Ecto neural progenitor cell (in vitro differentiated cells): ENCODE measurements around the gene TMEM108.

Experiments
- DNase-seq: peaks from one replicate; pipeline ENCODE4 v3.0.0-alpha.2; 2018; ENCODE audit warnings: low spot score

Gene TMEM108

DNA sequence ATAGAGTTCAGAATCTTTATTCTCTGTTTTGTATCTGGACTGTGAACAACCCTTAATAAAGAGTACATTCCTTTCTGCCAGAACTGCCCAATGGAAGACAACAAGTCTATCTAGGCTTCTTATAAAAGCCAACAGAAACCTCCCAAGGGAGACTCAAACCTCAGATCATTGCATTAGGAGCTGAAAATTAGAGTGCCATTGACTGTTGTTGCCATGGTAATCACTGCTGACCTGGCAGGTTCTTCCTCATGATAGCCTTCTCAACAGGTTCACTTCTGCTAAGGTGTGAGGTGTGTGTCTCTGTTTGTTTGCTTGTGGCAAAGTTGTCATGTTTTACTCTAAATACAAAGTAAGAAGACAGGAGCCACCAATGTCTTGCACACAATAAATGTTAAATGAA, 79.2 kb downstream of the TMEM108 start:
- DNase-seq, result no peak

DNA sequence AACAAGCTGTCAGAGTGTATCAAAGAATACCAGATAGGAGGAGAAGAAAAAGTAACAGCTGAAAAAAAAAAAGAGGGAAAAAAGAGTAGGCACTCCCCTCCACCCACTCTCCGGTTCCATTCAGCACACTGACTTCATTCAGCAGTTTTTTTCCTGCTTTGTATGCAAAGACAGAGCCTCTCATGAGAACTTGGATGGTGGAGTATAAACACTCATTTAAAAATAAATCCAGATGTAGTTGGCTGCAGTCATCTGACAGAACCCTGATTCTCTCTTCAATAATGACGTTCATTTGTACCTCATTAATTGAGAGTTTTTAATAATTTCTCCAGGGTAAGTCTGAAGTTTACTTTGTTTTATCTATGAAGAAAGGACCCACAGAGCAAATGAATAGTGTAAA, 81.0 kb downstream of the TMEM108 start:
- DNase-seq, result no peak

DNA sequence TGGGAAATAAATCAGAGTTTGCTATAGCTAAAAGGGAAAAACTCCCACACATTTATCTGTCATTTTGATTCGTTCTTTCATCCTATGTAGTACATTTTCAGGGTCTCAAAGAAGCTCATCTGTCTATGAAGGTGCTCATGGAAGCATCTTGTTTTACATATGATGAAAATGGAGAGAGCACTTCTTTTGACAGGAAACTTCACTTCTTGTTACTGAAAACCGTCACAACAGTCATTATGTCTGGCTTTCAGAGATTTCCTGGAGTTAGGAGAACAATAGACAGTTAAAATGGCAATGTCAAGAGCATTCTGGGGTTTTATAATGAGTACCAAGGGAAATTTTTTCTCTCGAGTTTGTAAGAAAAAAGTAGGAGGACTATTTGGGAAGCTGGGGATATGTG, 83.3 kb downstream of the TMEM108 start:
- no peak for DNase-seq

DNA sequence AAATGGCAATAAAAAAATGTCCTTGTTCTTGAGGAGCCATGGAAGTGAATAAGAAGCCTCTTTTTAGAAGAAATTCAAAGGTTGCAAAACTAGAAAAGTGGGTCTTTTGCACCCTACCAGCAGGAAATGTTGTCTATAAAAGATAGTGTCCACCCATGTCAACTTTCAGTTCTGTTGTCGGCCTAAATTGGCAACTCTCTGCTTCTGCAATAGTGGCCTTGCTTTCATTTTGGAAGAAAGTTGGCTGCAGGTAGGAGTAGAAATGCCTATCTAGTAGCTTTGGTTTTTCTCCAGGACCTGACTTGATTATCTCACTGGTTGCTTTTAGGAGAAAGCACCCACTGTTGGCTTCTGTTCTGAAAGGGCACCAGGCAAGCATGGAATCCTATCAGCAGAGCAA, 85.4 kb downstream of the TMEM108 start:
- no peak for DNase-seq

DNA sequence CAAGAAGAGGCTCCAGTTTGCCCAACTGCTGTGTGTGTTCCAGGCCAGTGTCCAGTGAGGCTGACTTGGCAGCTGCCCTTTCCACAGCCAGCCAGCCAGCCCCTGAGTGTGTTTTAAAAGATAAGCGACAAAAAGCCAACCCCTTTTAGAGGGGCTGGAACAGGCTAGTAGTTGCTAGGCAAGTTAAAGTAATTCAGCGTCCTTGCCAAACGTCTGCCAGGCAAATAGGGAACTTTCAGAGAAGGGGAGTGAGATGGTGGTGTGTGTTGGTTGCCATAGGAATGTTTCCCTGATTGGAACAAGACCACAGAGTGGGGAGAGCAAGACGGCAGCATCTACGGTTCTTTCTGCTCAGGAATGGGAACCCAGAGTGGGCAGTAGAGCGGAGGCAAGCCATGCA, 86.3 kb downstream of the TMEM108 start:
- DNase-seq, result no peak

DNA sequence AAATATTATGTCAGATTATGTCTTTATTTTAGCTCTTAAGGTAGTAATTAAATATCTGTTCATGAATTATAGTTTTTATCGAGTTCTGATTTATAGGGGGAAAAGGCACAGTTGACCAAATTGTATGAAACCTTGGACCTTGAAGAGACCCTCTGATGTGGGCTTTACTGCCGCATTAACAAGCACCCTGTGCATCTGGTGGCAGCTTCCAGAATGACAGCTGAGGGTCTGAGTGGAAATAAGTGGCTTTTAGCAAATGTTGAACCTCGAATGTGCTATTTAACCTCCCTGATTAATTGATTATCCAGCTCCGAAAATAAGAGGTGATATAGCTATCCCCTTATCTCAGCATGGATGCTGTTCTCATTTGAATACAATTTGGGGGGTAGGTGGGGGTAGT, 87.0 kb downstream of the TMEM108 start:
- no peak for DNase-seq

DNA sequence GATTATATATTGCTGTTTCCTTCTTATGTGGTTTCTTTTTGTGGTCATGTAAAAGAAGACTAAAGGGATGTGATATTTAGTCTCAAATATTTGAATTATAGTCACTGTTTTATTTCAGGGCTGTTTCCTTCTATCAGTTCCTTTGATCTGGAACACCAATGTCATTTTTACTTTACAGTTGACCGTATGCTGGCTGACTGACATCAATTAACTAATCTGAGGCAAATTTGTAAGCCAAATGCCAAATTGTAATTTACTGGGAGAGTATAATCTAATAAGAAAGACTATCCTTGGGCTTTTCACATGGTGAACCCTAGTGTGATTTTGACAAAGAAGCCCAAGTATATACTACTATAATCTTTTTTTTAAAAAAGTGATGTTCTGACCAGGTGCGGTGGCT, 87.6 kb downstream of the TMEM108 start:
- DNase-seq, result no peak

DNA sequence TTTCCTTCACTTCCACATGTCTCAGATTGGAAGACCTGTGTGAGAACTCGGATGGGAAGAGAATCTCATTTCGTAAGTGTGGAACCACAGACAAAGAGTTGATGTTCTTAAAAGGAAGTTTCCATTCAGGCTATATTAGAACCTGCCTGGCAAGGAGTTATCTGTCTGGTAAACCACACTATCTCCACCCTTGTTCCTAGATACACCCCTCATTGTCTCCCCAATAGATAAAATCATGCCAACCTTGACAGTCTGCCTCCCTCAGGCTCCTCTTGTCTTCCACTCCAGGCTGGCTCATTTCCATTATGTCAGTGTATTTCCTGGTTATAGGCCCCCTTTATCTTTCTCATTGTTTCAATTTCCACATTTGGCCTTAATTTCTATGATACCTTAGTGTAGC, 89.2 kb downstream of the TMEM108 start:
- no peak for DNase-seq

DNA sequence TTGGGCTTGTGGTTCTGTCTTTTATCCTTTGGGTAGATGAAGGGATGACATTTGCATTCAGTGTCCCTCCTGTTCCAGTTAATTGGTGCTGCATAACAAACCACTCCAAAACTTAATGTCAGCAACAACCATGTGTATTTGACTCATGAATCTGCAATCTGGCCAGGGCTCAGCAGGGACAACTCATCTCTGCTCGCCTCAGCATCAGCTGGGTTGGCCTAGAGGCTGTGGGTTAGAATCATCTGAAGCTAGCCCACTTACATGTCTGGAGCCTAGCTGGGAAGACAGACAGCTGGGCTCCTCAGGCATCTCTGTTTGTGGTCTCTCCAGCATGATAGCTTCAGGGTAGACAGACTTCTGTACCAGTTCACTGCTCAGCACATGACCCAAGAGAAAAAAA, 92.0 kb downstream of the TMEM108 start:
- DNase-seq, result no peak

DNA sequence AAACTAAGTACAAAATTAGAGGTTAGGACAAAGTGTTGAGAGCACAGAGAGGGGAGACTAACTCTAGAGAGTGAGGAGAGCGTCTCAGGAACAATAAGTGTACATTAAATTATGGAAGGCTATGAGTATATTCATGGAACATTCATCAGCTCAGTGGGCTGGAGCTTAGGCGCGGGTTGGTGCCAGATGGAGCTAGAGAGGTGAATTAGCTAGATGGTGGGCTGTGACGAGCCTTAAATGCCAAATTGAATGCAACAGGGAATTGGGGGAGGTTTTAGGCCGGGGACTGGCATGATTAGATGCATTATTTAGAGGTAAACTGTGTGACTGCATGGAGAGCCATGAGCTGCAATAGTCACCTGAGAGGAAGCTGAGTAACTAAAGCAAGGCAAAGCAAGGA, 97.1 kb downstream of the TMEM108 start:
- no peak for DNase-seq

DNA sequence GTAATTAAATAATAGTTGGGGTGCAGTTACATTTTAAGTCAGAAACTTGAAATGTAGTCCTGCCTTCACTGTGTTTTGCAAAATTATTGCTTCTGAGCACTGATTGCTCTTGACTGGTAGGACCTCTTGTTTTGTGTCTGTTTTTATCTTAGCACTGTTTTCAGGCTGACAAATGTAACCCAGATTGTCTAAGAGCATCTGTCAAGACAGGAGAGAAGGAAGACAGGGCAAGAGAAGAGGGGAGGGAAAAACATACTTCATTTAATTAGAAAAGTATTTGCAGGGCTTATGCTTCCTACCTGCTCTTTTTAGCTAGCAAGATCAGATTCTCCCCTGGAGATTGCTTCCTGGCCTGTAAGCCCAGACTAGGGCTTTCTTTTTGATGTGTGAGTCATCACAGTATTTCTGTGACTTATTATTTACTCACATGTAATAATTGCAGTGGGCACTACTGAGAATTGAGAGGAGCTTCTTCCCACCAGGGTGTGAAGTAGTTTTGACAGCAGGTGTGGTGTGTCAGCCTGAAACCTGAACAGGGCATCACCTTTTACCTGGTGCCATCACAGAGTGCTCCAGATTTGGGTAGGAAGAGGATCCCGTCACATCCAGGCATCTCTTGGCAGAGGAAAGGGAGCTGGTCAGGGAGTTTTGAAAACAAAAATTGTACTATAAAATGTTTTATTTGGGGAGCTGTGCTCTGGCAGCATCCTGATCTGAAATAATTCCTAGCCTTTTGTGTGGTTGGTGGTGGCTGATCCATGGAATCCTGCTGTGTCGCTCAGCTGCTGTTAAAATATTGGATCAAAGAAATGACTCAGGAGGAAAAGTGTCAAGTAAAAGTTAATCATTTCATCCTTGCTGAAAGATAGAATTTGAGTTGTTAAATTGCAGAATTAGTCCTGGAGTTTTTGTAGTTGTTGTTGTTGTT, 98.2 kb downstream of the TMEM108 start:
- DNase-seq, result no peak

DNA sequence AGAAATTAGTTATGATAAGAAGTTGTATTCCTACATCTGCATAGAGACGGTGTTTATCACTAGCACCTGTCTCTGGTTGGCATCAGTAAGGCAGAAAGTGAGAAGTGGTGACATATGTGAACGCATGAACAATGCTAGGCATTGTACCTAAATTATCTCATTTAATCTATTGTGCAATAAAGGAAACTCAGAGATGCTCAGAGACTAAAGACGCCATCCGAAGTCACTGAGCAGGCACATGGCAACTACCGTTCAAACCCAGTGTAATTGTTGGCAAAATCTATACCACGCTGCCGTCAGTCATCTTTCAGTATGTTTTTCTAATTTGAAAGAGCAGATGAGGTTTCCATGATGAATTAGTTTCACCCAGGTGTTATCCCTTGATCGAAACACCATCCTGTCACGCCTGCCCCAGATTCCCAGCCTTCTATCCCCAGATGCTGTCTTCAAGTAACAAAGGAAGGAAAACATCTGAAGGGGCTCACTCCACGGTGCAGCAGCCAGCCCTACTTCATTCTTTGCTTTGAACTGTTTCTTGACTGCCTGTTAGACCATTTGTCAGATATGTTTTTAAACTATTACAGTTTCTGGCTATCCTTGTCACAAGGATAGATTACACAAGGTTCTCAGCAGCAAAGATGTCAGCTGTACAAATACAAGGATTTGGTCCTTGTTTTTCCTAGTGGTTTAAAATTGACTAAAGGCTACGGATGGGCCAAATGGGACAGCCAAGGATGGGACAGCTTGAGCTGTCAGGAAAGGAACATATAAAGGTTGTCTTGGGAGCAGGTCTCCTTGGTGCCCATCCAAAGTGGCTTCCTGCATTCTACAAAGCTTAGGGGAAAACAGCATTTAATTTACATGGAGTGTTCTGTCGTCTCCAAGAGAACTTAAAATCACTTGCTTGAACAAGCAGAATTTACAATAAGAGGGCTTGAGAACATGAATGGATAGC, 99.1 kb downstream of the TMEM108 start:
- DNase-seq, result no peak

DNA sequence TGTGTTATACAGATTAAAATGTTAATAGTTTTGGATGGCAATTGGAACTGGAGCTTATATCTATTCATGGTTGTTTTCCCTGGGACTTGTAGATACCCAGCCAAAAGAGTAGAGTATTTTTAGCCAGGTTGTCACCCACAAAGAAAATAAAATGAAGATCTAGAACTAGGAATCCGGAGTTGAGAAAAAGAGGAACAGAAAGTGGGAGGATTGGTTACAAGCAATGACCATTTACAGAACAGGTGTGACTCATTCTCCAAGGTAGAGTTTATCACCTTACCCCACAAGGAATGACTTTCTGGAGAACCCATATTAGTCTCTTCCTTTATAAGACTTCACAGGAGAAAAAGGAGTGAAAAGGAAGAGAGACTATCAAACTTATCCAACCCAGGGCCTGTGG, 99.8 kb downstream of the TMEM108 start:
- DNase-seq, result no peak

DNA sequence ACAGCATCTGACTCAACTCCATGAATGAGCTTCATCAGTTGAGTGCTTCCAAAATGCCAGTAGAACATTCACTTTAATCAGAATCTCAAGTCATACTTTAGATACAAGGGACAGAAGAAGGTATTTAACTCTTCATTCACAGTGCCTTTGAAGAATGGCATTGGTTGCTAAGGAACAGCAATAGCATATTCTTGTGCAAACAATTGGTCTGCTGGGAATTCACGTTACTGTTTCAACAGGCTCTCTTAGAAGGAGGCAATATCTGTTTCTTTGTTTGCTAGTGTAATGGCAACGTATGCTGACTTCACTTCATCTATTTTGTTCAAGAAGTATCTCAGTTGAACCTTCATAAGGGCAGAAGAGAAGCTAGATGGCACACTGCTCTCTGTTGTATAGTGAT, 113.9 kb downstream of the TMEM108 start:
- DNase-seq, result no peak

DNA sequence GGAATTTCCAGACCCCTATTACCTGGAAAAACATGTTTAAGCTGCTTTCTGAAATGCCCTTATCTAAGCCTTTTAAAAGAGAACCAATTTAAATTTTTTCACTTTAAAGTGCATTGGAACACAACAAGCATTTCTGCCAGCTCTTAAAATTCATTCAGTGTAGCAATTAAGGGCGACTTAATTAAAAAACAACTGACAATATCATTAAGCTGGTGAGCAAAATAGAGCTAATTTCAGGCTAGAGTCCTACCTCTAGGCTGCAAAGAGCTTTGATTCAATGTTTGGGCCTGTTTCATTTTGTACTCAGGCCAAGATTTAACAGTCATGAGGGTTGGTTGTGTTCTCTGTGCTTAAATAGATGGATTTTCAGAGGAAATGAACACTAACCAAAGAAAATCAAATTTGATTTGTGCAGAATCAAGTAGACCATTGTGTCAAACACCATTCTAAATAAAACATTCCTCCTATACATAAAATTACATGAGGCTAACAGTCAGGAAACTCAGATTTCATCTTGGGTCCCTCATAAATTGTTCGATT, 114.6 kb downstream of the TMEM108 start:
- no peak for DNase-seq

DNA sequence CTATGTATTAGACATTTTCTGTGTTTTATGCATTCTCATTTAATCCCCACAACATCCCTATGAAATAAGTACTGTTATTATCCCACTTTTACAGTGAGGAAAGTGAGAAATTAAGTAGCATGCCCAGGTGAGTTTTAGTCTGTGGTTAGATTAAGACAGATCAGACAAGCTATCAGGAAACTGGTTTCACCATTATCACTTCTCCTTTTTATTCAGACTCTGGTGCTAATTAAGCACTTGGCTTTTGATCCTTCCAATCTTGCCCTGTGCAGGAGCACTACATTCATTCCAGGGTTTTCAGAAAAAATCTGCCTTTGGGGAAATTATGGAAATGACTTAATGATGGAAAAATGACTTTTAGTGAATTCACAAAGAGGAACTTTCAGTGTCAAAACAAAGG, 115.2 kb downstream of the TMEM108 start:
- no peak for DNase-seq

DNA sequence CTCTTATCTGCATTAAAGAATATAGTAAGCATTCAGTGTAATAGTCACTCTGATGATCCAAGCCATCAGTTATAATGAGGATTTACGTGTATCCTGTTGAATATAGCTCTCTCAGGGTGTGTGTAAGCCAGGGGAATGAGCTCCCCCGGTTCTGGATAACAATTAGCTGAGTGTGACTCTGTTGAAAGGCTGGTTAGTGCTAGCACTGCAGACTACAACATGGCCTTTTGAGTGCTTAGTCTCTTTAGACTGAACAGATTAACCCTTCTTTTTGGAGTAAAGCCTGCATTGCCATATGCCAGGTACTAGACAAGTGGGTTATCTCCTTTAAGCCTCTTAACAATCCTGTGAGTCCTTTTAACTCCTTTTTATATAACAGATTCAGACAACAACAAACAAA, 119.5 kb downstream of the TMEM108 start:
- no peak for DNase-seq

DNA sequence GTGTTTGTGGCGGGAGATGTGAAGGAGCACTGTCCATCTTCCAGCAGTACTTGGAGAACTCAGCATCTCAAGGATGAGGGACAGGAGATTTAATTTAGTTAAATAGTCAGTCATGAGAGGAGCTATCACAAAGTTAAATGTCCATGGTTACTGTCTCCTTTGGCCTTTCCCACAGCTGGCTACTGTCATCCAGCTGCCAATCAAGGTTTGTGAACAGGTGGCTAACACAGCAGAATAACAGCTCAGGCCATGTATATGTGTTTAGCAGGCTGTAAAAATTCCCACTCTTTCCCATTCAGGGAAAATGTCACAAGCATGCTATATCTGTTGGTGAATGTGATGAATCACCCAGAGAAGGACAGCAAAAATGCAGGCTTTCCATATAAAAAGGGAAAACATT, 120.5 kb downstream of the TMEM108 start:
- DNase-seq, result no peak

DNA sequence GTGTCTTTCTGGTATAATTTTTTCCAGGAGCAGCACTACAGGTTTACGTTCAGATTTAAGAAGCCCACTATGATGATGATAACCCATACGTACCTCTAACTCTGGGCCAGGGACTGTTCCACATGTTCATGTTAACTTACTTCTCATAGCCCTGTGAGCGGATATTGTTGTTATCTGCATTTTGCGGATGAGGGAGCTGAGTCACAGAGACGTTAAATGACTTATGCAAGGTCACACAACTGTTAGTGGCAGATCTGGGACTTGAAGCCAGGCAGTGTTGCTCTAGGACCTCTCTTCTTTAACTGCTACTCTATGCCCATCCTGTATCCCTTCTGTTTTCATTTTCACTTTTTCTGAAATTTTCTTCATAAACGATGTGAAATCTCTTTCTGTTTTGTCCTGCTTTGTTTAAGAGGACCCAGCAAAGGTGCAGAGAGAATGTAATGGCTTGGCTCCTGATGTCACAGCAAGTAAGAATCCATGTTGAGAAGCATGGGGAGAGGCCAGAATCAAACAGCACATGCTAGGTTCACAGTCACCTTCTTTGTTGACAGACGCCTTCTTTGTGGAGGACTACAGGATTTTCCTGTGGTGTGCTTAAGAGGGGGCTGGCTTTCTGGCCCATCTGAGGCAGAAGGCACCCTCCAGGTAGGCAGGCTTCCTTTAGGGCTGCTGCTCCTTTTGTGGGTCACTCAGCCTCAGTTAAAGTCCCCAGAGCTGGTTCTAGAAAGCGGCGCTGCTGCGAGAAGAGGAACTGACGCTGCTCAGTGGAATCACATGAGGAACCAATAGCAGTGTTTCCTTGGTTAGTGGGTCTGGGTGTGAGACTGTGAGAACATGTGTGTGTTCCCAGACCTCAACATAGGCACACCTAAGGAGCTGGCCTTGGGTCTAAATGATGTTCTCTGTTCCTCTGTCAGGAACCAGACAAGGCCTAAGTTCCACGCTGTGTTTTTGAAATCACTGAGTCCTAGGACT, 121.6 kb downstream of the TMEM108 start:
- DNase-seq, result no peak

DNA sequence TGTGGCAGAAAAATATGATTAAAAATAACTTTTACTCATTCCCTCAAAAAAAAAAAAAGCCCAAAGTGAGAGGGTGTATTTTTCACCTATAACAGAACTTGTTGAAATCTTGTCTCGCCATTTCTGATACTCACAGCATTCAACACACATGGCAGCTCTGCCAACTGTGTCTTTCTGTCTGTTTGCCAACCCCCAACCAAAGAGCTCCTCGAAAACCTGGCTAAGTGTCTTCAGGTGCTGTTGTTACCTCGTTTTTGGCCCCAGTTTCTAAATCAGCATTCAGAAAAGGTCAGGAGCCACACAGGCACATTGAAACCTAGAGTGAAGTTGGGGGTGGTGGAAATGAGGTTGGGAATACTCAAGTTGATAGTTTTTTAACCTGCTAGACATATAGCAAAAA, 123.5 kb downstream of the TMEM108 start:
- DNase-seq, result no peak

DNA sequence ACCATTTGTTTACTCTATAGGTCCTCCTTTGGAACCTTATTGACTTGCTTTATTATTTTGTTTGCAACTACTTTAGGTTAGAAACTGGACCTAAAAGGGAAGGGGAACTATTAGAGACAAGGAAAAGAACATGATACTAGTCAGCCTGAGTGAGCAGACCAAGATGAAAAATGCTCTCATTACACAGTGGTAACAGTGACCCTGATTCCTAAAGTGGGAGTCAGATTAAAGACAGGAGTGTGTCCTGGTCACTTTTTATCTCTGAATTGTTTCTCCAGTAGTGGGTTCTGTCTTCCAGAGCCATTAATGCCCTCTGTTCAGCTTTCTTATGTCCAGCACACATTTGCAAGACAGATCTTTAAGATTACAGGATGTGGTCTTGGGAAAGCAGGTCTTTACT, 124.1 kb downstream of the TMEM108 start:
- no peak for DNase-seq
